SK-N-SH treated with all-trans-retinoic acid at 6 μM for 48 hours (cell line): ENCODE results near the gene LRMDA.

Experiments used
- BACH2 ChIP-seq: fragments of 250-450 bp; sonication (Bioruptor Pico); IDR thresholded peaks from 2 replicates; pipeline ENCODE4 v1.9.0; 2021; ENCODE audit warnings: mild to moderate bottlenecking, borderline replicate concordance
- CSDC2 ChIP-seq: fragments of 250-450 bp; sonication (Bioruptor Pico); IDR thresholded peaks from 2 replicates; pipeline ENCODE4 v1.5.0; 2020; ENCODE audit warnings: mild to moderate bottlenecking, moderate library complexity
- GLIS3 ChIP-seq: fragments of 250-450 bp; sonication (Bioruptor Pico); IDR thresholded peaks from 2 replicates; pipeline ENCODE4 v1.5.0; 2020; ENCODE audit warnings: mild to moderate bottlenecking, moderate library complexity
- ISL1 ChIP-seq: fragments of 250-450 bp; sonication (Bioruptor Pico); IDR thresholded peaks from 2 replicates; pipeline ENCODE4 v2.1.2; 2022; ENCODE audit warnings: mild to moderate bottlenecking, moderate library complexity
- PATZ1 ChIP-seq: fragments of 250-450 bp; sonication (Bioruptor Pico); IDR thresholded peaks from 2 replicates; pipeline ENCODE4 v1.8.0; 2020; ENCODE audit warnings: mild to moderate bottlenecking, moderate library complexity, borderline replicate concordance
- PPARA ChIP-seq: fragments of 250-450 bp; sonication (Bioruptor Pico); IDR thresholded peaks from 2 replicates; pipeline ENCODE4 v1.5.0; 2020; ENCODE audit warnings: mild to moderate bottlenecking, borderline replicate concordance
- TSHZ2 ChIP-seq: fragments of 250-450 bp; sonication (Bioruptor Pico); IDR thresholded peaks from 2 replicates; pipeline ENCODE4 v1.5.0; 2020; ENCODE audit warnings: mild to moderate bottlenecking, moderate library complexity
- ZFP30 ChIP-seq: fragments of 450-650 bp; formaldehyde crosslinking; IDR thresholded peaks from 2 replicates; pipeline ENCODE4 v1.5.0; 2022; ENCODE audit warnings: mild to moderate bottlenecking, moderate library complexity
- ZNF70 ChIP-seq: fragments of 450-650 bp; formaldehyde crosslinking; IDR thresholded peaks from 2 replicates; pipeline ENCODE4 v1.5.0; 2020; ENCODE audit warnings: mild to moderate bottlenecking, moderate library complexity
- TF ChIP-seq, protein P1 (sequence below): fragments of 250-450 bp; sonication (Bioruptor Pico); IDR thresholded peaks from 2 replicates; pipeline ENCODE4 v1.8.0; 2021; ENCODE audit warnings: low read depth, mild to moderate bottlenecking, moderate library complexity, borderline replicate concordance
- TF ChIP-seq, protein P2 (sequence below): fragments of 250-450 bp; sonication (Bioruptor Pico); IDR thresholded peaks from 2 replicates; pipeline ENCODE4 v1.5.1; 2021; ENCODE audit warnings: mild to moderate bottlenecking, moderate library complexity

GRCh38 chr10:75894761-75895160 lies 463.3 kb downstream of the LRMDA start:
- TF ChIP-seq BACH2 (no peak), GLIS3 (CRISPR knock-in tag) (no peak), TSHZ2 (CRISPR knock-in tag) (no peak), PPARA (no peak), ZFP30 (CRISPR knock-in tag) (no peak), CSDC2 (CRISPR knock-in tag) (no peak), PATZ1 (CRISPR knock-in tag) (no peak), ISL1 (CRISPR knock-in tag) (no peak), ZNF70 (CRISPR knock-in tag) (no peak)
- TF ChIP-seq, protein P1, sequence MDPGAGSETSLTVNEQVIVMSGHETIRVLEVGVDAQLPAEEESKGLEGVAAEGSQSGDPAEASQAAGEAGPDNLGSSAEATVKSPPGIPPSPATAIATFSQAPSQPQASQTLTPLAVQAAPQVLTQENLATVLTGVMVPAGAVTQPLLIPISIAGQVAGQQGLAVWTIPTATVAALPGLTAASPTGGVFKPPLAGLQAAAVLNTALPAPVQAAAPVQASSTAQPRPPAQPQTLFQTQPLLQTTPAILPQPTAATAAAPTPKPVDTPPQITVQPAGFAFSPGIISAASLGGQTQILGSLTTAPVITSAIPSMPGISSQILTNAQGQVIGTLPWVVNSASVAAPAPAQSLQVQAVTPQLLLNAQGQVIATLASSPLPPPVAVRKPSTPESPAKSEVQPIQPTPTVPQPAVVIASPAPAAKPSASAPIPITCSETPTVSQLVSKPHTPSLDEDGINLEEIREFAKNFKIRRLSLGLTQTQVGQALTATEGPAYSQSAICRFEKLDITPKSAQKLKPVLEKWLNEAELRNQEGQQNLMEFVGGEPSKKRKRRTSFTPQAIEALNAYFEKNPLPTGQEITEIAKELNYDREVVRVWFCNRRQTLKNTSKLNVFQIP: no peak
- TF ChIP-seq, protein P2, sequence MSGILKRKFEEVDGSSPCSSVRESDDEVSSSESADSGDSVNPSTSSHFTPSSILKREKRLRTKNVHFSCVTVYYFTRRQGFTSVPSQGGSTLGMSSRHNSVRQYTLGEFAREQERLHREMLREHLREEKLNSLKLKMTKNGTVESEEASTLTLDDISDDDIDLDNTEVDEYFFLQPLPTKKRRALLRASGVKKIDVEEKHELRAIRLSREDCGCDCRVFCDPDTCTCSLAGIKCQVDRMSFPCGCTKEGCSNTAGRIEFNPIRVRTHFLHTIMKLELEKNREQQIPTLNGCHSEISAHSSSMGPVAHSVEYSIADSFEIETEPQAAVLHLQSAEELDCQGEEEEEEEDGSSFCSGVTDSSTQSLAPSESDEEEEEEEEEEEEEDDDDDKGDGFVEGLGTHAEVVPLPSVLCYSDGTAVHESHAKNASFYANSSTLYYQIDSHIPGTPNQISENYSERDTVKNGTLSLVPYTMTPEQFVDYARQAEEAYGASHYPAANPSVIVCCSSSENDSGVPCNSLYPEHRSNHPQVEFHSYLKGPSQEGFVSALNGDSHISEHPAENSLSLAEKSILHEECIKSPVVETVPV (CRISPR knock-in tag): no peak
